H1 (cell line): ENCODE results near the gene RBM6. TPM values are rescaled to one million over a fixed set of nuclear protein-coding genes. Genes with fewer than 3 reads are reported as not detected.

Experiments used
- CTCF ChIA-PET: fragments of 300-600 bp; sonication (Branson Sonifier 250); formaldehyde crosslinking; loops from one replicate; lab custom pipeline; 2021; ENCODE audit not compliant: partially characterized antibody; lab: Charles Lee
- POLR2A ChIA-PET: fragments of 300-600 bp; sonication (Branson Sonifier 250); formaldehyde crosslinking; loops from one replicate; lab custom pipeline; 2021; ENCODE audit warnings: inconsistent platforms; ENCODE audit not compliant: partially characterized antibody; lab: Charles Lee
- DNase-seq, 2 experiments: peaks; one replicate each; pipeline versions ENCODE4 v3.0.0 to v3.0.0-alpha.2; 2010 to 2022; ENCODE audit warnings: low spot score in 2 of 2, low read depth in 1 of 2, mixed read lengths in 1 of 2
- FAIRE-seq: peaks from 2 replicates; lab custom pipeline; 2011; peaks lifted over from hg19 to GRCh38; lab: Jason Lieb, UNC
- H2AFZ ChIP-seq: 2 replicates; pipeline ENCODE4 v1.8.1; 2012; ENCODE audit warnings: low read length, inconsistent platforms
- H2AK5ac ChIP-seq: 2 replicates; pipeline ENCODE4 v1.6.1; 2013; ENCODE audit warnings: low read depth, low read length
- H2BK120ac ChIP-seq: replicated peaks from 2 replicates; pipeline ENCODE3; 2013; ENCODE audit warnings: low read depth, low read length, inconsistent platforms
- H2BK12ac ChIP-seq: 2 replicates; pipeline ENCODE4 v1.6.1; 2013; ENCODE audit warnings: low read depth, low read length
- H2BK15ac ChIP-seq: 2 replicates; pipeline ENCODE4 v1.6.1; 2013; ENCODE audit warnings: low read length
- H2BK20ac ChIP-seq: 2 replicates; pipeline ENCODE4 v1.6.1; 2013; ENCODE audit warnings: low read length
- H2BK5ac ChIP-seq: 2 replicates; pipeline ENCODE4 v1.6.1; 2013; ENCODE audit warnings: low read depth, low read length
- H3K14ac ChIP-seq: 2 replicates; pipeline ENCODE4 v1.6.1; 2013; ENCODE audit warnings: inconsistent platforms; ENCODE audit not compliant: insufficient read length
- H3K18ac ChIP-seq: 2 replicates; pipeline ENCODE4 v1.6.1; 2013; ENCODE audit warnings: low read length; ENCODE audit errors: extremely low read depth
- H3K23ac ChIP-seq: 2 replicates; pipeline ENCODE4 v1.6.1; 2013; ENCODE audit warnings: inconsistent platforms; ENCODE audit not compliant: insufficient read length
- H3K23me2 ChIP-seq: 2 replicates; pipeline ENCODE4 v1.6.1; 2013; ENCODE audit warnings: low read depth, low read length
- H3K27ac ChIP-seq: 2 replicates; pipeline ENCODE4 v1.6.1; 2011; ENCODE audit warnings: low read depth, low read length, inconsistent platforms
- H3K27me3 ChIP-seq, 4 experiments: replicated peaks in 1 of 4; 1 replicate in 1 of 4; 2 replicates in 3 of 4; pipeline versions ENCODE4 v1.6.1 to v1.8.1; 2011 to 2013; ENCODE audit warnings: low read length in 3 of 4, mild to moderate bottlenecking in 3 of 4, inconsistent platforms in 2 of 4, mixed read lengths in 2 of 4, moderate library complexity in 1 of 4; ENCODE audit not compliant: control insufficient read depth in 3 of 4, insufficient read depth in 3 of 4; ENCODE audit errors: extremely low read depth in 1 of 4
- H3K36me3 ChIP-seq, 4 experiments: 2 replicates each; pipeline versions ENCODE4 v1.6.1 to v1.8.1; 2011 to 2013; ENCODE audit warnings: mild to moderate bottlenecking in 4 of 4, low read length in 3 of 4, moderate library complexity in 2 of 4, control low read depth in 1 of 4, inconsistent platforms in 1 of 4; ENCODE audit not compliant: insufficient read depth in 4 of 4, control insufficient read depth in 2 of 4
- H3K4ac ChIP-seq: replicated peaks from 2 replicates; pipeline ENCODE3; 2013; ENCODE audit warnings: low read length, low read depth, mixed read lengths, inconsistent platforms; ENCODE audit not compliant: insufficient read length
- H3K4me1 ChIP-seq, 4 experiments: replicated peaks in 1 of 4; 1 replicate in 1 of 4; 2 replicates in 3 of 4; pipeline versions ENCODE4 v1.6.1 to v1.8.1; 2011 to 2013; ENCODE audit warnings: low read length in 3 of 4, inconsistent platforms in 2 of 4, mixed read lengths in 1 of 4; ENCODE audit not compliant: insufficient read depth in 4 of 4, control insufficient read depth in 3 of 4
- H3K4me2 ChIP-seq, 2 experiments: 2 replicates each; pipeline versions ENCODE4 v1.6.1 to v1.8.1; 2011 to 2013; ENCODE audit warnings: low read depth in 2 of 2, low read length in 2 of 2, control low read depth in 1 of 2, inconsistent platforms in 1 of 2, mild to moderate bottlenecking in 1 of 2; ENCODE audit not compliant: insufficient read depth in 1 of 2
- H3K4me3 ChIP-seq, 4 experiments: fragments of 200-600, 300-600 bp in 1 of 4; sonication (generic), shearing (Covaris generic), sonication (Bioruptor Twin) in 1 of 4; 2 replicates each; pipeline versions ENCODE4 v1.5.1 to v1.8.1; 2011 to 2016; ENCODE audit warnings: low read length in 4 of 4, low read depth in 3 of 4, control low read depth in 2 of 4, inconsistent platforms in 2 of 4, mild to moderate bottlenecking in 2 of 4, mixed read lengths in 1 of 4, moderate library complexity in 1 of 4; ENCODE audit not compliant: insufficient read depth in 2 of 4; ENCODE audit errors: extremely low read depth in 1 of 4
- H3K56ac ChIP-seq: replicated peaks from 2 replicates; pipeline ENCODE3; 2013; ENCODE audit warnings: low read depth, mild to moderate bottlenecking, mixed read lengths, low read length, inconsistent platforms; ENCODE audit not compliant: insufficient read length
- H3K79me1 ChIP-seq: 2 replicates; pipeline ENCODE4 v1.6.1; 2013; ENCODE audit warnings: low read depth, low read length, control low read depth
- H3K79me2 ChIP-seq, 2 experiments: 2 replicates each; pipeline versions ENCODE4 v1.6.1 to v1.8.1; 2012 to 2013; ENCODE audit warnings: low read length in 2 of 2, mild to moderate bottlenecking in 2 of 2, inconsistent platforms in 1 of 2; ENCODE audit not compliant: insufficient read depth in 2 of 2, control insufficient read depth in 1 of 2
- H3K9ac ChIP-seq, 4 experiments: replicated peaks in 1 of 4; 1 replicate in 1 of 4; 2 replicates in 3 of 4; pipeline versions ENCODE4 v1.6.1 to v1.8.1; 2011 to 2013; ENCODE audit warnings: low read depth in 3 of 4, low read length in 3 of 4, control low read depth in 2 of 4, mild to moderate bottlenecking in 2 of 4, moderate library complexity in 2 of 4, inconsistent platforms in 1 of 4; ENCODE audit errors: extremely low read depth in 1 of 4
- H3K9me3 ChIP-seq, 2 experiments: 2 replicates each; pipeline versions ENCODE4 v1.6.1 to v1.8.1; 2012 to 2013; ENCODE audit warnings: mild to moderate bottlenecking in 2 of 2, moderate library complexity in 2 of 2, control low read depth in 1 of 2, inconsistent platforms in 1 of 2, low read depth in 1 of 2, low read length in 1 of 2, mixed read lengths in 1 of 2; ENCODE audit not compliant: insufficient read depth in 2 of 2
- H4K20me1 ChIP-seq, 2 experiments: replicated peaks in 1 of 2; 2 replicates each; pipeline versions ENCODE3 to v1.8.1; 2011 to 2013; ENCODE audit warnings: inconsistent platforms in 2 of 2, low read length in 2 of 2, mild to moderate bottlenecking in 1 of 2; ENCODE audit not compliant: insufficient read depth in 2 of 2, control insufficient read depth in 1 of 2
- H4K5ac ChIP-seq: 2 replicates; pipeline ENCODE4 v1.6.1; 2013; ENCODE audit warnings: low read length, low read depth, mixed read lengths, inconsistent platforms; ENCODE audit not compliant: insufficient read length
- H4K8ac ChIP-seq: 2 replicates; pipeline ENCODE4 v1.8.0; 2013; ENCODE audit warnings: mild to moderate bottlenecking, moderate library complexity, low read length, inconsistent platforms; ENCODE audit not compliant: insufficient read depth; ENCODE audit errors: extremely low read depth
- H4K91ac ChIP-seq: replicated peaks from 2 replicates; pipeline ENCODE3; 2013; ENCODE audit warnings: low read length, mixed read lengths, inconsistent platforms; ENCODE audit not compliant: insufficient read length
- ASH2L ChIP-seq: fragments of 200-600, 300-600 bp; sonication (generic); IDR thresholded peaks from one replicate; pipeline ENCODE4 v1.7.1; 2017; ENCODE audit warnings: low read length
- CBX8 ChIP-seq: fragments of 300-800, 300-1000 bp; sonication (generic); IDR thresholded peaks from 2 replicates; pipeline ENCODE4 v1.7.1; 2016; ENCODE audit warnings: low read depth, low read length, borderline replicate concordance
- CHD1 ChIP-seq: IDR thresholded peaks from 2 replicates; pipeline ENCODE4 v1.6.1; 2012; ENCODE audit warnings: low read depth, low read length, improper control_type of control experiment
- MAFK ChIP-seq: IDR thresholded peaks from 2 replicates; pipeline ENCODE4 v1.6.1; 2012; ENCODE audit warnings: low read depth, mild to moderate bottlenecking, improper control_type of control experiment, low read length
- NANOG ChIP-seq: IDR thresholded peaks from 2 replicates; pipeline ENCODE4 v1.6.1; 2011; ENCODE audit warnings: low read length, low read depth, mild to moderate bottlenecking, inconsistent platforms; ENCODE audit not compliant: insufficient read depth, poor library complexity, severe bottlenecking
- POLR2AphosphoS5 ChIP-seq: IDR thresholded peaks from 2 replicates; pipeline ENCODE4 v1.6.1; 2011; ENCODE audit warnings: low read depth, low read length
- RFX5 ChIP-seq: IDR thresholded peaks from 2 replicates; pipeline ENCODE4 v1.6.1; 2011; ENCODE audit warnings: low read depth, low read length, improper control_type of control experiment, borderline replicate concordance
- SIN3A ChIP-seq, 2 experiments: IDR thresholded peaks in 1 of 2; conservative IDR thresholded peaks in 1 of 2; 2 replicates each; pipeline ENCODE4 v1.6.1; 2011 to 2012; ENCODE audit warnings: low read length in 2 of 2, improper control_type of control experiment in 1 of 2, low read depth in 1 of 2, mild to moderate bottlenecking in 1 of 2
- SIX5 ChIP-seq: IDR thresholded peaks from 2 replicates; pipeline ENCODE4 v1.6.1; 2011; ENCODE audit warnings: mild to moderate bottlenecking, low read depth, low read length
- SP1 ChIP-seq: IDR thresholded peaks from 2 replicates; pipeline ENCODE4 v1.6.1; 2011; ENCODE audit warnings: low read depth, low read length
- SP2 ChIP-seq: IDR thresholded peaks from 2 replicates; pipeline ENCODE4 v1.6.1; 2012; ENCODE audit warnings: mild to moderate bottlenecking, low read length, inconsistent platforms
- SP4 ChIP-seq: IDR thresholded peaks from 2 replicates; pipeline ENCODE4 v1.6.1; 2012; ENCODE audit warnings: low read length, inconsistent platforms
- SRF ChIP-seq: IDR thresholded peaks from 2 replicates; pipeline ENCODE4 v1.6.1; 2011; ENCODE audit warnings: mild to moderate bottlenecking, low read depth, low read length, moderate library complexity
- ZNF274 ChIP-seq: IDR thresholded peaks from 2 replicates; pipeline ENCODE4 v1.7.0; 2012; ENCODE audit warnings: low read length, borderline replicate concordance; ENCODE audit errors: extremely low read depth
- WGBS, 2 experiments: shearing (Covaris generic) in 1 of 2; methylation state at CpG; one replicate each; pipeline versions ENCODE4 v1.1.6 to v1.1.7; 2013 to 2015; ENCODE audit warnings: low lambda C conversion rate in 2 of 2, mixed read lengths in 2 of 2, inconsistent platforms in 1 of 2, low coverage in 1 of 2, missing lambda C conversion rate in 1 of 2; ENCODE audit not compliant: insufficient replicate concordance in 2 of 2, insufficient coverage in 1 of 2, insufficient read length in 1 of 2; ENCODE audit errors: extremely low coverage in 1 of 2, missing lambda C conversion rate in 1 of 2; 5-methylcytosine and 5-hydroxymethylcytosine counted together
- polyA plus RNA-seq, 7 experiments: library from polyadenylated mRNA; depleted of rRNA in 3 of 7; stranded (reverse) in 5 of 7; unstranded in 2 of 7; fragments of >200 nt in 5 of 7; fragments of 200-250 nt in 2 of 7; gene quantifications; 1 replicate in 5 of 7; 2 replicates in 1 of 7; 4 replicates in 1 of 7; pipeline versions ENCODE4 v1.2.1 to v1.2.3, GENCODE V29; 2011 to 2013; ENCODE audit warnings: missing spikeins in 2 of 7, mixed read lengths in 2 of 7
- total RNA-seq: library from RNA; stranded (reverse); fragmentation: NEBNext Ultra II Directional; extraction: Animal tissue kit (Norgen Biotek cat#: 25700); gene quantifications from 2 replicates; pipeline ENCODE4 v1.2.1, GENCODE V29; 2021
- TF ChIP-seq, protein P1 (sequence below): IDR thresholded peaks from 2 replicates; pipeline ENCODE4 v1.6.1; 2012; ENCODE audit warnings: inconsistent platforms

The RBM6 gene
- total and polyA plus RNA-seq, 2 of the 8 experiments (the other 6 are each of a cell fraction or from before 2014, with no cell fraction given) = 30.6 to 80.1 TPM

- Histone ChIP-seq H4K20me1 (peaks cover 2% of the 10 kb centered on the region in 2 experiments), H3K36me3 (peaks cover 0 to 6% (median 3%) of the 10 kb centered on the region in 4 experiments; a peak in 4 of 8 replicates), H4K5ac (no peak overlapping the region), H3K27ac (no peak overlapping the region), H3K14ac (no peak overlapping the region), H3K56ac (no peak overlapping the region), H3K4ac (no peak overlapping the region), H3K23ac (no peak overlapping the region), H3K18ac (no peak overlapping the region), H3K23me2 (no peaks in the 10 kb centered on the region), H3K4me3 (no peak overlapping the region), H2AK5ac (no peak overlapping the region), H2BK12ac (no peak overlapping the region), H3K4me2 (no peak overlapping the region), H4K8ac (no peak overlapping the region), H2BK120ac (no peak overlapping the region), H2BK5ac (no peak overlapping the region), H4K91ac (no peak overlapping the region), H3K9me3 (no peaks in the 10 kb centered on the region), H2BK20ac (no peak overlapping the region), H3K79me1 (peaks cover 4% of the 10 kb centered on the region; the same call in 1 of the 2 replicates), H2AFZ (no peak overlapping the region), H3K9ac (no peak overlapping the region), H2BK15ac (no peak overlapping the region), H3K4me1 (peaks cover 0 to 6% (median 4%) of the 10 kb centered on the region in 4 experiments; a peak in 3 of 7 replicates), H3K27me3 (no peaks in the 10 kb centered on the region), H3K79me2 (peaks cover 0 to 4% of the 10 kb centered on the region in 2 experiments; a peak in 1 of 4 replicates)
- POLR2A ChIA-PET = interaction anchor here (0.5 to 1.2 kb wide), 2 partner anchors 10 to 24 kb away, joined by 3 to 5 read pairs; no protein-coding TSS in a partner anchor
- FAIRE-seq (no peak), DNase-seq (no peak)
- 91% methylated on average over 3 of the region's 3 CpGs; no CpG with 5 or more reads in 1 of the 2 experiments for WGBS, 2 experiments
- CTCF ChIA-PET = interaction anchor here (0.6 kb wide), 1 partner anchor 86 kb away, joined by 3 read pairs; no protein-coding TSS in a partner anchor
- TF ChIP-seq MAFK (no peak), SP1 (no peak), NANOG (no peak), SRF (no peak), CHD1 (no peak), SP2 (no peak), SIN3A (conservative IDR thresholded peaks at IDR 0.05 in 1 of 2, IDR thresholded peaks at IDR 0.05 in 1 of 2; ENCODE audit: low read depth in 1 of 2, low read length in 2 of 2) (no peak), ZNF274 (no peak), SIX5 (no peak), RFX5 (no peak), POLR2AphosphoS5 (no peak), ASH2L (no peak), CBX8 (no peak), SP4 (no peak)
- TF ChIP-seq, protein P1, sequence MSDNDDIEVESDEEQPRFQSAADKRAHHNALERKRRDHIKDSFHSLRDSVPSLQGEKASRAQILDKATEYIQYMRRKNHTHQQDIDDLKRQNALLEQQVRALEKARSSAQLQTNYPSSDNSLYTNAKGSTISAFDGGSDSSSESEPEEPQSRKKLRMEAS = no peak
Measured at GRCh38 chr3:50001511-50001910, 61.6 kb downstream of the RBM6 start.
